NOMO-1 (cell line): Measurements from ENCODE around the gene JTB.

Experiments
- DNase-seq, 2 experiments: peaks; one replicate each; lab custom pipeline; 2025; ENCODE audit not compliant: unreplicated experiment in 2 of 2; lab: John Stamatoyannopoulos, UW

The JTB gene

DNA sequence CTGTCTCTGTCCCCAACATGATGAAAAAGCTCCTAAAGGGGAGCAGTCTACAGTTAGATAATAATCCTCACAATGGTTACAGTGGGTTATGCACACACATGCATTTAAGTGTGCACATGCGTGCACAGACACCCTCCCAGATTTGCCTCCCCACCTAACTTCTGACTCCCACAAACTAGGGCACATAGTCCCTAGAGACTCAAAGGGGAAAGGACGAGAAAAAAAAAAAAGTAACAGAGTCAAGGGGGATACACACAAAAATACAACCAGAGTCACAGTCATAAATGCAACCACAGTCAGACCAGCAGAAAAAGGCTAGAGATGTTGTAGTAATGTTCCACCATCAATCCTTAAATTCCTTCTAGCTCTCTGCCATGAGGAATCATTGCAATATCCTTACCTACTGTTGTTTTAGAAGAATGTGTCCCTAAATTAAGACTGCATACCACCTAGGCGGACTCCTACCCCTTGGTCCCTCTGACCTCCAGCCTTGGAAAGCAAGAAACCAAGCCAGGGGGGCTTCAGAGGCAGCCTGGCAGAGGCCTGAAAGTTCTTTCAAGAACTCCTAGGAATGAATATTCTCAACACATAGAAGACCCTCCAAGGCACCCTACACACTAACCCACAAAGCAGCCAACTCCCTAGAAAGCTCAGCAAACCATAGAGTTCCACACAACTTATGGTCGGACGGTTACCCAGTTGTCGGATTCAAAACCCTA, 20.3 kb downstream of the JTB start:
- no peak for DNase-seq

DNA sequence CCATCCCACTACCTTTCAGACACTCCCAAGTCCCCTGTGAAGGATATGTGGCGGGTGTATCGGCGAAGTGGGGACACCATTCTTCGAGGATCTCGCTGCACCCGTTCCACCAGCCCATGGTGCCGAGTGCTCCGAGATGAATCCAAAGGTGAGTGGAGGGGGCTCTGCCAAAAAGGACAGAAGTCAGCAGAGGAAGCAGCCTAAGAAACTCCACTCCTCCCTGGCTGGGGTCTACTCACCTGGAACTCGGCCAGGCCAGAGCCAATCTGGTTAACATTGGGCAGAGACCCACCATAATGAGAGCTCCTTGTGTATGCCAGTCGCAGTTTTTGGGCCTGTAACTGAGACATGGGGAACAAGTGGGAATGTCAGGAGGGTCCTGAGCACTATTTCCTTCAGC, 22.6 kb downstream of the JTB start:
- DNase-seq = no peak

GRCh38 chr1:153953859-153954365, 23.6 kb downstream of the JTB start:
- DNase-seq = no peak

DNA sequence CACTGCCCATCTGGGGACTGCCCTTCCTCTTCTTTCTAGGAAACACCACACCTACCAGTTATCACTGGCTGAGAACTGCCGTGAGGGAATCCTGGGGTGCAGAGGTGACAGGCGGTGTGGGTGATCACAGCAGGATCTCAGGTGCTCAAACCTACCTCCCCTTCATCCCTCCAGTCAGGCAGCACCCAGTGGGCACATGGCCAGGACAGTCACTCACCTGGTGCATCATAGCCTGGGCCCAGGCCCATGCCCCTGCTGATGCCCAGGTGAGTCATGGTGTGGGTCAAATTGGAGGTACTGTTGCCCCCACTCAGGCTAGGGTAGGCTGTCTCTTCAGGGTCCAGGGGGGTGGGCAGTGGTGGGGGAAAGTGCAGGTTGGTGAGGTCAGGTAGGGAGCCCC, 25.7 kb downstream of the JTB start:
- no peak for DNase-seq

DNA sequence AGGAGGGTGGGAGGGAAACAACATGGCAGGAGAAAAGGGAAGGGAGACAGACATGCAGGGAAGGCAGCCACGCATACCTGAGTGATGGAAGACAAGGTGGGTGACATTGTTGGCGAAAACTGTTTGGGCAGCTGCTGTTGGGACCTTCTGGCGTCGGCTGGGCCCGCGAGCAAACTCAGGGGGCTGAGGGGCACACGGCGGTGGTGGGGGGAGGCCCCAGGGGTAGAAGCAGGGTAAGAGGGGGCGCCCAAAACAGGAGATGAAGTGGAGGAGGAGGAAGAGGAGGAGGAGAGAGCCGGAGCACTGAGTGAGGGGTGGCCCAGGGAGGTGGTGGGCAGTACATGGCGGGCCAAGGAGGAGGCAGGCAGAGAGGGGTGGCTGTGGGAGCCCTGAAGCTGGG, 26.3 kb downstream of the JTB start:
- no peak for DNase-seq

DNA sequence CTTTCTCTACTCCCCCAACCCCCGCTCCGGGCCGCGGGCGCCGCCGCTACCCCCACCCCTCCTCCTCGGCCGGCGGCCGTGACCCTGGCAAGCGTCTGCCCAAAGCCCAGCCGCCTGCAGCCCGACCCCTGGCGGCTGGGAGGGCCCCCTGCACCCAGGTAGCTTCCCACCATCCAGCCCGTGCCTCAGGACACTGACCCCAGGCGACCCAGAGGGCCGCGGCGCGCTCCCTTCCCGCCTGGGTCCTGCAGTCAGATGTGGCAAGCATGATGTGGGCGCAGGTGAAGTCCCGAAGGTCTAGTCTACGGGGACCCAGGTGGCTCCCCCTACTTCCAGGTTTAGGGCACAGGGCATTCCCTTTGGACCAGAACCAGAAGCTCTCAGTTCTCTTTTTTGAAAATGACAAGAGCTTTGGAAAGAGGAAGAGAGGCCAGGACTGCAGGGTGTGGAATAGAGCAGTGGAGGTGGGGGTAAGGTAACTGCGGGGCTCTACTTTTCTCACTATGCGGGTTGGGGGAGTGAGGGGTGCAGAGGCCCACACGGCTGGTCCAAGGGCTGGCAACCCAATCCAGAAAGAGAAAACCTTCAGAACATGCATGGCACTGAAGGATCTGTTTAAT, 30.7 kb downstream of the JTB start, which contains the start of gene DENND4B:
Gene DENND4B, minus strand, starts transcription at position 97 of the 620 bp plus-strand sequence. CDS start 2,344 bp downstream, outside the sequence.
- peak; percentile 76 to 95 for DNase-seq

GRCh38 chr1:153945795-153946621, 31.5 kb downstream of the JTB start:
- DNase-seq = peak; percentile 97 to 98

DNA sequence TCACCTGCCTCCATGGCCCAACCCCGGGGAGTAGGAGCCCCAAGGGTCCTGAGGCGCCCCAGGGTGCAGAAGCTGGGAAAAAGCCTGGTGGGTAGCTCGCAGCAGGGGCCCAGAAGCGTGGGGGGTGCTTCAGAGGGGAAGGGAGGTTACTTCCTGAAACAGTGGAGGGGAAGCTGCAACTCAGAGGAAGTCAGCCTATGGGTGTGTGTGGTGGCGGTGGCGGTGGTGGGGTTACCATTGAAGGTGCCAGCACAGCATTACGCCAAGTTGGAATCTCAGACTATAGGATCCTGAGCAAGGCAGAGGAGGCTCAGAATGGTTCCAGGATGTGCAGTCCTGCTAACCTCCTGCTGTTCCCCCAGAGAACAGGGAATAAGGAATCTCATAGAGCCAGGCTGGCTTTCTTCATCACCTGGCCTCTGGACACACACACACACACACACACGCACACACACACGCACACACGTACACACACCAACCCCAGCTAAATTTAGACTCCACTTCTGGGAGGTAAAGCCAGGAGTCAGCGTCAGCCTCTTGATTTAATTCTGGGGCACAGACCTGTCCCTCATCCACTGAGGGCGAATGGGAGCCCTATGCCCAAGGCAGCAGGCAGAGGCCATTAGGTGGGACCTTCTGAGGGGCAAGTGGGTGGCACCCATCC, 32.2 kb downstream of the JTB start:
- DNase-seq = peak; percentile 90

GRCh38 chr1:153944827-153945117, 32.7 kb downstream of the JTB start:
- DNase-seq = no peak

DNA sequence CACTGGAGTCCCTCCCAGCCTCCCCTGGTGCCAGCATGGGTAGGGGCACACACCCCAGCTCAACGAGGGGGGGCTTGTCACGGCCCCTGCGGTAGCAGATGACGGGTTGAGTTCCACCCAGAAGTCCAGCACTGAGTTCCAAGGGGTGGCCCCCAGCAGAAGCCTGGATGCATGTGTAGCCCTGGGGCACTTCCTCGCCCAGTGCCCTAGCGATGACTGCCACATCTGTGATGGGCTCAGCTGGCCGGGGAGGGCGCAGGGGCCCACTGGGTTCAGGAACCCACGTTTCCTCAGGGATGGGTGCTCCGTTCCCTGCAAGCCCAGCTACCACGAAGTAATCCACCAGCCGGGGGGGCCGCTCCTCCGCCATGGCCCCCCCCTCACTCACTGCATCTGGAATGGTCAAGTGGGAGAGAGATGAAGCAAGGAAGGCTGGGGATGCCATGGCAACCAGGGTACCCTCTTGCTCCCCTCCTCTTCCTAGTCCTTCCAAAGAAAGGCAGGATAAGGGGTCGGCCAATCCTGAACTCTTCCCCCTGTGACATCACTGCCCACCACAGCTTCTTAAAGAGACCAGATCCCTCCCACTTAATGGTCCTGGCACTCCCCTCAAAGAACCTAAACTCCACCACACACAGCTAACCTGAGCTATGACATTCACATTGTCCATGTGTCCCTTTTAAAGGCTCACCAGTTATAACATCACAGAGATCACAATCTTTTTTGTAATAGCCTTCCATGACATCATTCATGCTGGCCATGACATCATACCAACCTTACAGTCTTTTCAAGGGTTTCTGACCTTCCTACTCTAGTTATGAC, 33.3 kb downstream of the JTB start:
- no peak for DNase-seq

DNA sequence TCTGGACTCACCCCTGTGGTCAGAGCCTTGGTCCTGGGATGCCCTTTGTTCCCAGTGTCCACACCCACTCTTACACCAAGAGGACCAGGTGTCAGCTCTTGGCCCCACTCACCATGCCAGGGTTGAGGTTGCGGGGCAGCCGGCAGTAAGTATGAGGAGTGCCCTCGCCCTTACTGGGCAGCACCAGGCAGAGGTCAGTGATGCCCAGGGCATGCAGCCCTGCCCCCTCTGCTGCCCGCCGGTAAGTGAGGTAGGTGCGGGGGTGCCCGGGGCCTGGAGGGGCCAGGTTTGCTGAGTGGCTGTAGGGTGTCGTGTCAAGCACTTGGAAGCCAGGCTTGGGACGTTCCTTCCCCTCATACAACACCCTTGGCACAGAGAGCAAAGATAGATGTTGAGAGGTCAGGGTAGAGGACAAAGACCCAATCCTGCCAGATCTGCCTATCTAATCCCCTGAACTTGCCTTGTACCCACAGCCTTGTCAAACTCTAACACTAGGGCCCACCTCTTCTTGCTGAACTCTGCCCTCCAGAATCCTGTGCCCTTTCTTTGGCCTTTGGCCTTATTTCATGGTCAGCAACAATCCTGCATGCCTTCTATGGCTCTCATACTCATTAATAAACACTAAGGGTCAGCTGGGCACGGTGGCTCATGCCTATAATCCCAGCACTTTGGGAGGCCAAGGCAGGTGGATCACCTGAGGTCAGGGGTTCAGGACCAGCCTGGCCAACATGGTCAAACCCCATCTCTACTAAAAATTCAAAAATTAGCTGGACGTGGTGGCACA, 34.5 kb downstream of the JTB start:
- no peak for DNase-seq

GRCh38 chr1:153941826-153942725, 35.4 kb downstream of the JTB start:
- no peak for DNase-seq

- no peak for DNase-seq
Measured at GRCh38 chr1:153940756-153941155, 36.7 kb downstream of the JTB start.

GRCh38 chr1:153939476-153939875, 38.0 kb downstream of the JTB start:
- DNase-seq = no peak

DNA sequence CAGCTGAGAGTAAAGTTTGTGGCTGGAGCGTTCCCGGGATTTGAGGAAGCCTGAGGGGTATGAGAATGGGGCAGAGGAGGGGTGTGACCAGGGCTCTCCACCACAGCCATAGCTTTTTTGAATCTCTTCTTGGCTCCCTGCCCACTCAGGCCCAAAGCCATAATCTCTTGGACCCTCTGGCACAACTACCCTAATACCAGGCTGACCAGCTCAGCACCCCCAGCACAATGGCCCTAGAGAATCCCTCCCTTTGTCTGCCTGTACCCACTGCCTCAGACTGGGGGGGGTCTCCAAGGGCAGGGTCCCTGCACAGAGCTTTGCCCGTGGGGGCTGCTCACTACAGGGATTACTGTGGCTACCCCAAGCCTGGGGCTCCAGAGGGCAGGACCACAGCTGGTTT, 38.5 kb downstream of the JTB start:
- no peak for DNase-seq

DNA sequence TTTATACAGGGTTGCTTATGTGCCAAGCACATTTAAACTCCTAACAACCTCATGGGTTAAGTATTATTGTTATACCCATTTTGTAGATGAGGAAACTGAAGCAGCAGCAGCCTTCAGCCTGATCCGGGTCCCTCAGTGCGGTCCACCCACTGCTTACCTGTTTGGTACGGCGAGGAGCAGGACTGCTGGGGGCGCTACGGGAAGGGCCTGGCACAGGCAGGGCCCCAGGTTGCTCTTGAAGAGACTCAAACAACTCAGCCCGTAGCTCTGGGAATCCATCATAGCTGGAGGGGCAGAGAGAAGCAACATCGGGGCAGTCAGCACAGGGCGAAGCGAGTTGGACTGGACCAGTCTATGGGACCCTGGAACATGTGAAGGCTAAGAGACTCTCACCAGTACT, 40.1 kb downstream of the JTB start:
- no peak for DNase-seq

DNA sequence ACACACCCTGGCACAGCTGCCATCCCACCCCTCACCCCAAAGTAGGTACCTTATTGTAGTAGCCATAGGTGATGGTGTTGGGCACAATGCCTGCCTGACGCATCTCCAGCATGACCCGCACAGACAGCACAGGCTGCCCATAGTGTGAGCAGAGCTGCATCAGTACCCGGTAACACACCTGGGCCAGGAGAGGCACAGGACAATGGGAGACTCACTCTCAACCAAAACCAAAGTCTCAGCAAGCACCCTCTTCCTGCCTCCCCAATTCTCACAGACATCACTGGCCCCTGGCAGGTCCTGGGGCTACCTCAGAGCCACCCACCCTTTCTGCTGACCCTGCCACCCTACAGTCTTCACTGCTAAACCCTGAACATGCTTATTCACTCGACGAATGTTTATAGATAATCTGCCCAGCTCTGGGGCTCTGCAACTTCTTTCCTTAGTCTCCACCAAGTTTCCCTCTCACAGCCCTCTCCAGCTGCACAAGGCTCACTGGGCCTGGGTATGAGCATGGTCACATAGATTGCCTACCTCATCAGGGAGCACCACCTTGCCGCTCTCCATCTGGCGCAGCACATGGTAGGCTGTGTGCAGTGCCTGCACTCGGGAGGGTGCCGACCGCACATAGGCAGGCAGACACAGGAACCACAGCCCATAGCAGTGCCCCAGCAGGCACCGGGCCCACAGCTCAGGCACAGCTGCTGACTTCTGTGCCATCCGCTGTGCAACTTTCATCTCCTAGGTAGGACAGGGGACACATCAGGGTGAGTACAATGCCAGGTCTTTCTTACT, 41.3 kb downstream of the JTB start:
- no peak for DNase-seq

DNA sequence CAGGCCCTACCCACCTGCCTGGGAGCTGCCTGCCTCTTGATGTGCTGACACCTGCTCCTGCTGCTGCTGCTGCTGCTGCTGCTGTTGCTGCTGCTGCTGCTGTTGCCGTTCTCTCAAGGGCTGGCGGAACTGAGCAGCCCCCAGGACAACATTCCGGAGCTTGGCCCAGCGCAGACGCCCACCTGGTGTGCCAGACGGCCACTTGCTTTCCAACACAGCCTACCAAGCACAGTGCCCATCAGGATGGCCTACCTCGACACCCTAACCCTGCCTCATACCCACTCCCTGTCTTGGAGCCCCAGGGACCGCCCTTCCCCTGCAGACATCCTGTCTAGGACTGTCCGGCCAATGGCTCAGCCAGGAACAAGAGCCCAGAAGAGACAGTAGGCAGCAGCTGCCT, 42.7 kb downstream of the JTB start:
- DNase-seq = no peak
